Embryonic facial prominence (tissue), 1 donor: Measurements from ENCODE around the gene ANKRD12.

Source experiments
- DNase-seq: peaks from one replicate; pipeline ENCODE4 v3.0.0-alpha.2; 2016; ENCODE audit errors: extremely low spot score

The ANKRD12 gene

DNA sequence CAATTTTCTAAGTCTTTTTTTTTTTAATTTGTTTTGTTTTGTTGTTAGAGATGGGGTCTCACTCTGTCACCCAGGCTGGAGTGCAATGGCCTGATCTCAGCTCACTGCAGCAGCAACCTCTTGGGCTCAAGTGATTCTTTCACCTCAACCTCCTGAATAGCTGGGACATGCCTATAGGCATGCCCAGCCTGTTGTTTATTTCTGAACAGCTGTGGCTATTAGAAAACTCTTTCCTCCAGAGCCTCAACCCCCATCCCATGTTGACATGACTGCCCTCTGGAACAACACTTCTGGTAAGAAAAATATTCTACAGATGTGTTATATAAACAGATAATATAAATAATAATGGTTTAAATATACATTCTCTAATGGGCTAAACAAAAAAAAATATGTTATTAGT is 153.6 kb downstream of the ANKRD12 start:
- DNase-seq: no peak

DNA sequence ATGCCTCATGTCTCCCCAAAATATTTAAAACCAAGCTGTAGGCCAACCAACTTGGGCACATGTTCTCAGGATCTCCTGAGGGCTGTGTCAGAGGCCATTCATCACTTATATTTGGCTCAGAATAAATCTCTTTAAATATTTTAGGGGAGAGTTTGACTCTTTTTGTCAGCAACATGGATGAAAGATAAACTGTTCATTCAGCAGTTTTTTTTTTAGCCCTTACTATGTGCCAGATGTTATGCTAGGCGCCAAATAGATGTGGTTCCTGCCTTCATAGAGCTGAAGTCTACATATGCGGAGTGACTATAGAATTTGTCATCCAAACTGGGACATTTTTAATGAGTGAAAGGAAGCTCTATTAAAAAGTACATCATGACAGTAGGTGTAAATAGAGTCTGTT is 155.5 kb downstream of the ANKRD12 start:
- DNase-seq: no peak

DNA sequence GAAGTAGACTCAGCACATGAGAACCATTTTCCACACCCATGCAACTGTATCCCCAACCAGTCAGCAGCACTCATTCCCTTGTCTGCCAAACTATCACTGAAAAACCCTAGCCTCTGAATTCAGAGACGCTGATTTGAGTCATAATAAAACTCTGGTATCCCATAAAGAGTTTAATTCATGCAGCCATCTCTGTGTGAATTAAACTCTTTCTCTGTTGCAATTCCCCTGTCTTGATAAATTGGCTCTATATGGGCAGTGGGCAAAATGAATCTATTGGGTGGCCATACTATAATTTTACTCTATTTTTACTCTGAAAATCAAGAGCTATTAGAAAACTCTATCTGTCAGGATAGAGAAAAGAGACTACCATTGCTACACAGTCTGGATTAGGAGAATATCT is 157.4 kb downstream of the ANKRD12 start:
- no peak for DNase-seq

DNA sequence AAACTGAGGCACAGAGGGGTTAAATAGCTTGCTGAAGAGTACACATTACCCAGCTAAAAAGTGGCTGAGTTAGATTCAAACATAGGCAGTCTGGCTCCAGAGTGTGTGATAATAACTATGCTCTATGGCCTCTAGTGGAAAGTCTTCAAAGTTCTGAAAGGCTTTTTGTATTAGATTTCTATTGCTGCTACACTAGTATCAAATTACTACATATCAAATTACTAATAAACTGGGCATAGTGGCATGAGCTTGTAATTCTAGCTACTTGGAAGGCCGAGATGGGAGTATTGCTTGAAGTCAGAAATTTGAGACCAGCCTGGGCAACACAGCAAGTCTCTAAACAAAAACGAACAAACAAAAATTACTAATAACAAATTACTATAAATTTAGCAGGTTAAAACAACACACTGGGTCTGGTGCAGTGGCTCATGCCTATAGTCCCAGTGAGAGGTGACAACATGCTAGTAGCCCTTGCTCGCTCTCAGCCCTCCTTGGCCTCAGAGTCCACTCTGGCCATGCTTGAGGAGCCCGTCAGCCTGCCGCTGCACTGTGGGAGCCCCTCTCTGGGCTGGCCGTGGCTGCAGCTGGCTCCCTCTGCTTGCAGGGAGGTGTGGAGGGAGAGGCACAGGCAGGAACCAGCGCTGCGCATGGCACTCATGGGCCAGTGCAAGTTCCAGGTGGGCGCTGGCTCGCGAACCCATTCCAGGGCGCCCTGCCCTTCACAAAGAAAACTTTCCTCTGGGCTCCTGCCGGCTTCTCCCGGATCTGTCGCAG is 159.8 kb downstream of the ANKRD12 start:
- DNase-seq: no peak

DNA sequence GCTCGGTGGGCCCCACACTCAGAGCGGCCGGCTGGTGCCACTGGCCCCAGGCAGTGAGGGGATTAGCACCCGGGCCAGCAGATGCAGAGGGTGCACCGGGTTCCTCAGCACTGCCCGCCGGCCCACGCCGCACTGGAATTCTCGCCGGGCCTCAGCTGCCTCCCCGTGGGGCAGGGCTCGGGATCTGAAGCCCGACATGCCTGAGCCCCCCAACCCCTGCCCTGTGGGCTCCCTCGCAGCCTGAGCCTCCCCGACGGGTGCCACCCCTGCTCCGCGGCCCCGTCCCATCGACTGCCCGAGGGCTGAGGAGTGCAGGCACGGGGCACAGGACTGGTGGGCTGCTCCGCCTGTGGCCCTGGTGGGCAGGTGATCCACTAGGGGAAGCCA is 160.4 kb downstream of the ANKRD12 start:
- DNase-seq: no peak

DNA sequence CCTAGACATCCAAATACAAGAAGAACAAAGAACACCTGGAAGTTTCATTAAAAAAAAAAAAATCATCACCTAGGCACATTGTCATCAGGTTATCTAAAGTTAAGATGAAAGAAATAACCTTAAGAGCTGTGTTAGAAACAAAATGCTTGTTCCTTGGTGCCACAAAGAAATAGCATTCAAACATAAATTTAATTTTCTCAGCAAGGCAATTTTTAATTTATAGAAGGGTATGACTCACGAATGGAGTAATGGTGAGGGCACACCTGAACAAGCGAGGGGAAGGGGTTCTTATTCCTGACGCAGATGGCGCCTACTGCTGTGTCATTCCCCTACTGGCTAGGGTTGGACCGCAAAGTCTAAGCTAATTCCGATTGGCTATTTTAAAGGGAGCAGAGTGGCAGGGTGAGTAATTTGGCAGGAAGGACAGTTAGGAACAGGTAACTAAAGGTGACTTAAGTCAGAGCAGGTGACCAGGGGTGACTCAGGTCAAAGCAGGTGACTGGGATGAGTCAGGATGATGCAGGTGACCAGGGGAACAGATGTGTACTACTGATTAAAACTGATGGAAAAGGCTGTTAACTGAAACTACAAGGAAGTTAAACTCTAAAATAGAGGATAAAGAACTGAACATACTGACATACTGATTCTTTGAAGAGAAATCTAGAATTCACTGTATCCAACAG is 167.9 kb downstream of the ANKRD12 start:
- no peak for DNase-seq

DNA sequence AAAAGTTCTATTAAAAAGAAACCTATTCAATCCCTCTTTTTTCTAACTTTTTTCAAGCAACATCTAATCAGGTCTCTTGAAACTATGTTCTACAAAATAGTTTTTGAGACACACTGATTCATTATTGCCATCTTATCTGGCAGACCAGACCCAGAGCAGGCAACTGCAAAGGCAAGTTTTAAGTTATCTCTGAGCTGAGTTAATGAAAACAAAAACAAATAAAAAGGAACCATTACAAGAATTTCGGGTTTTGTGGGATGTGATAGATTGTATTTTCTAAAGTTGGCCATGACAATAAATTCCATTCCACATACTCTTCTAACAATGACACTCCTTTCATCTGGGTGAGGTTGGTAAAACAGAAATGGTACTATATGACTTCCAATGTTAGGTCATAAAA is 182.8 kb downstream of the ANKRD12 start:
- no peak for DNase-seq

DNA sequence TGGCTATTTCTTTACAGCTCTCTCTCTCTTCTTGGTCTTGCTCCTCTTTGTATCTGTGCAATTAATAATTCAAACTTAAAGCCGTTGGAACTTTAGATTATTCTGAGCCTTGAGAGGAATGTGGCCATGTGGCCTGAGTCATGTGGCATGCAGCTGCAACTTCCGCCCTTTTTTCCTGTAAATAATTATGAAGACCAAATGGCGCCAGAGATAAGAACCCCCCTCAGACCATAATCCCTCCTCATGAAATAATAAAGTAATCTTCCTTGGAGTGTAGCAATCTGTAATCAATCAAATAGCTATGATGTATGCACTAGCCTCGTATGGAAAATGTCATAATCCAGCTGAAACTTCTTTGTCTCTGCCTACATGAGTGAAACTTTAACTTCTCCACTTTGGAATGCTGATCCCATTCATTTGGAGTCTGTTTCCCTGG is 184.5 kb downstream of the ANKRD12 start:
- no peak for DNase-seq

DNA sequence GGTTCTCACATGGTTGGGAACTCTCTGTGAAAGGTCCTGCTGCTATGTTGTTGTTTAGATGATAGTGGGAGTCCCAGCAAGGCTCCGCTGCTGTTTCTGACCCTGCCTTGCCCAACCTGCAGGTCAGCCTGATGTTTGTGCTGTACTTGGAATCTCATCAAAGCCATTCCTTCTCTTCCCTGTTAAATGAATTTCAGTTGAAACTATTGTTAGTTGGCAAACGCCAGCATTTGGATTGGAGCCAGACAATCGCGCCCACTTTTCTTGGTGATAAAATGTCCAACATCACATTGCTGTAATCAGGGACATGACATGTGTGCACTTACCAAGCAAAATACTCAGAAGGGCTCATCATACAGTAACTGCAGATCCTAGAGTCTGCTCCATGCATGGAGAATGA is 185.2 kb downstream of the ANKRD12 start:
- no peak for DNase-seq

DNA sequence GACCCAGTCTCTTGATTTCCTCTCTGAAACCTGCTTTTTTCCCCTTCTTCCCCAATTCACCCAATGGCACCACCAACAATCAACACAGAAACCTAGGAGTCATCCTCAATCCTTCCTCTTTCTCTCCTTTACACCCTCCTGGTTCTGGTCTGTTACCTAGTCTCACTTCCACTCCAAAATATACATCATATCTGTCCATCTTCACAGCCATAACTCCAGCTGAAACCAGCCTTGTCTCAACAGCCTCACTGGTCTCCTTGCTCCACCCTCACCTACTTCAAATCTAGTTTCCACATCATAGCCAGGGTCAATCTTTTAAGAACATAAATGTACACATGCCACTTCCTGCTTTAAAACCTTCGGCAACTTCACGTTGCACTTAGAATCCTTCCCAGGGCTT is 186.2 kb downstream of the ANKRD12 start:
- no peak for DNase-seq

DNA sequence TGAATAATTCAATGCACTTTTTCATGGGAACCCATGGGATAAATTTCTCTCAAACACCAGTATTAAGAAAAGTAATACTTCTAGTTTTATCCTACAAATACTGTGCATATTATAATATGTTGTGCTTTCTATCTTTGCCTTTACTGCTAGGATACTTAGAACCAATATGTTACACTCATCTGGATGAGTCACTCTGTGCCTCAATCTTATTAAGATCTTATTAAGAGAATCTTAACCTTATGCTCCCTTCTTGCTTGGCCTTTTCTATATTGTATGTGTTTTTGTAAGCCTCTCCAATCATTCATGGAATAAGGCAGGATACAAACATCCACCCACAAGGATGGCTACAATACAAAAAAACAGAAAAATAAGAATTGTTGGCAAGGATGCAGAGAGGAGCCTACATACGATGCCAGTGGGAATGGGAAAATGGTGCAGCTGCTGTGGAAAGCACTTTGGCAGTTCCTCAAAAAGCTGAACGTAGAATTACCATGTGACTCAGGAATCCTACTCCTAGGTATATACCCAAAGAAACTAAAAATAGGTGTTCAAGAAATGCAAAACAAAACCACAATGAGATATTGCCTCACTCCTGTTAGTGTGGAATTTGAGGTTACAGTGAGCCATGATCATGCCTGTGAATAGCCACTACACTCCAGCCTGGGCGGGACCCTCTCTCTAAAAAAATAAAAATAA is 187.3 kb downstream of the ANKRD12 start:
- DNase-seq: no peak

DNA sequence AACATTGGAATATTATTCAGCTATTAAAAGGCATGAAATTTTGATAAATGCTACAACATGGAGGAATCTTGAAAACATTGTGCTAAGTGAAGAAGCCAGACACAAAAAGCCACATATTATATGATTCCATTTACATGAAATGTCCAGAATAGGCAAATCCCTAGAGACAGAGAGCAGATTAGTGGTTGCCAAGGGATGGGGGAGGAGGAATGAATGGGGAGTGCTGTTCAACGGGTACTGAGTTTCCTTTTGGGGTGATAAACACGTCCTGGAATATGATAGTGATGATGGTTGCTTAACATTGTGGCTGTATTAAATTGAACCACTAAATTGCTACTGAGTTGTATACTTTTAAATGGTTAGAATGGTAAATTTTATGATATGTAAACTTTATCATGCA is 189.1 kb downstream of the ANKRD12 start:
- no peak for DNase-seq

DNA sequence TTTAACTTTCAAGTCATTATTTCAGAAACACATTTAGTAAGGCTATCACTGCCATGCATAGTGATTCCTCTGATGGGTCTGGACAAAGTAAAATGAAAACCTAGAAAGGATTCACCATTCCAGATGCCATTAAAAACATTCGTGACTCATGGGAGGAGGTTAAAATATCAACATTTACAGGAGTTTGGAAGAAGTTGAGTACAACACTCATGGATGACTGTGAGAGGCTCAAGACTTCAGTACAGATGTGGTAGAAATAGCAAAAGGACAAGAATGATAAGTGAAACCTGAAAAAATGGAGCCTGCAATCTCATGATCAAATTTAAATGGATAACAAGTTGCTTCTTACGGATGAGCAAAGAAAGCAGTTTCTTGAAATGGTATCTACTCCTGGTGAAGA is 192.2 kb downstream of the ANKRD12 start:
- DNase-seq: no peak

DNA sequence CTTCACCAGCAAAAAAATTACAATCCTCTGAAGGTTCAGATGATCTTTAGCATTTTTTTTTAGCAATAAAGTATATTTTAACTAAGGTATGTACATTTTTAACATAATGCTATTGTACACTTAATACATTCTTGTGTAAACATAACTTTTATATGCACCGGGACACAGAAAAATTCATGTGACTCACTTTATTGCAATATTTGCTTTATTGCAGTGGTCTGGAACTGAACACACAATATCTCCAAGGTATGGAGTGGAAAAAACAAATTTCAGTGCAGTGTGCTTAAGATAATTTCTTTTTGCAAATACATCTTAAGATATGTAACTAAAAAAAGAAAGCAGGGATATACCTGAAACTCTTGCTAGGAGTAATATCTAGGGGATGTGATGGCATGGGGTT is 192.9 kb downstream of the ANKRD12 start:
- DNase-seq: no peak

DNA sequence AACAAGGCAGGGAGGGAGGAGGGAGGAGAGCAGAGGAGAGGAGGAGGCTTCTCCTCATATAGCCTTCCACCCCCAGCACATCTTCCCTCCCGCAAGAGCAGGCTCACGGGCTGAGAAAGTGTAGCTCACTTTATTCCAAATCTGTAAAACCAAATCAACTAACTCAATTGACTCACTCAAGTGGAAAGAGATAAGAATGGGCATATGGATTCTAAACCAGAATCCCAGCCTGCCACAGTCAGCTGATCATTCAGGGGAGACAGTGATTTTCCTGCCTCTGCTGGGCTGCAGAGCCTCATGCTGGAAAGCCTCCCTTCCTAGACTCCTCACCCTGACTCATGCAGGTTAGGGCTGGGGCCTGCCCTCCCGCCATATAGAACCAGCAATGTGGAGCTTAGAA is 193.8 kb downstream of the ANKRD12 start:
- DNase-seq: no peak

DNA sequence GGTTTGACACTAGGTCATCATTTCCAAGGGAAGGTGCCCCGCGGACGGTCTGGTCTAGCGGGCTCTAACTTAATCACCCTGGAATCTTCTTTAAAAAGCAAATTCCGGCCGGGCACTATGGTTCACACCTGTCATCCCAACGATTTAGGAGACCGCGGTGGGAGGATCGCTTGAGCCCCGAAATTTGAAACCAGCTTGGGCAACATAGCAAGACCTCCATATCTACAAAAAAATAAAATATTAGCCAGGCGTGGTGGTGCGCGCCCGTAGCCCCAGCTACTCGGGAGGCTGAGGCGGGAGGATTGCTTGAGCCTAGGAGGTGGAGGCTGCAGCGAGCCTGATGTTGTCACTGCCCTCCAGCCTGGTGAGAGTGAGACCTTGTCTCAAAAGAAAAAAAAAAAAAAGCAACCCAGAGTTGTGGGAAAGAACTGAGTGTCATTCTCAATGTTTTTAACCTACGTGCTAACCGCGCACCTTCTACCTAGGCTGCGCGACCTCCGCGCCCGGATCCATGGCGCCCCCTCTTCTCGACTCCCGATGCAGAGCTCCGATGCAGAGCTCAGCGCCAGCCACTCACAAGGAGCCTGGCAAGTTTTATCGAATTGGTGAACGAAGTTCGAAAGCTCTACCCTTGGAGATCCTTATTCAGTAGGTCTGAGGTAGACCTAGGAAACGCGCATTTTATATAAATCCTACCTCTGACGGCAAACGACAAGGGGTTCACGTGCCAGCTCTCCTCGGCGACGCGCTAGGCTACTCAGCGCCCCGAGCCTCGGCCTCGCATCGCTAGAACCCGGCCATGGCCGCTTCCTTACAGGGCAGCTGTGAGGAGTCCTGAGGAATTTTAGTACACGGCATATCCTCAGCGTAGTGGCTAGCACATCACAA is 197.1 kb downstream of the ANKRD12 start:
- DNase-seq: peak; percentile 14

DNA sequence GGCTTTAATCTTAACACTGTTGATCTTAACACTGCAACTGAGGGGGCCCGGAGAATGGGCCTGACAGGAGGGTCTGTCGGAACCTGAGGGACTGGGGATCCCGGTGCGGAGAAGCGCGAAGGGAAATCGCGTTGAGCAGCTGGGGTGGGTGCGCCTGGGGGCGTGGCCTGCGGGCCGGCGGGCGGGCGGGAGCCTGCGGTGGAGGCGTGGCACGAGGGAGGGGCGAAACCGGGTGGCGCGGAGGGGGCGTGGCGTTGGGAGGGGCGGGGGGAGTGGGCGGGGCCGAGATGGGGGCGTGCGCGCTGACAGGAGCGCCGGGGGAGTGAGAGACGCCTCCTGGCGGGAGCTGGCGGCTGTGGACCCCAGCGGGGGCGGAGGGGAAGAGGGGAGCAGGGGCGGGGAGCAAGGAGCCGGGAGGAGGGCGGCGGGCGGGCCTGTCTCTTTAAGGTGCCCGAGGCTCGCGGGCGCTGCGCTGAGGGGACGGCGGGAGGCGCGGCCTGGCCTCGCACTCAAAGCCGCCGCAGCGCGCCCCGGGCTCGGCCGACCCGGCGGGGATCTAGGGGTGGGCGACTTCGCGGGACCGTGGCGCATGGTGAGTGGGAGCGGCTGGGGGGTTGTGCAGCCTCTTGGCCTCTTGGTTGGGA is 197.9 kb downstream of the ANKRD12 start, which contains the start of gene TWSG1:
Gene TWSG1, plus strand, starts transcription at position 445 of the 644 bp plus-strand sequence. CDS start 2,457 bp downstream, outside the sequence.
- peak; percentile 86 for DNase-seq

DNA sequence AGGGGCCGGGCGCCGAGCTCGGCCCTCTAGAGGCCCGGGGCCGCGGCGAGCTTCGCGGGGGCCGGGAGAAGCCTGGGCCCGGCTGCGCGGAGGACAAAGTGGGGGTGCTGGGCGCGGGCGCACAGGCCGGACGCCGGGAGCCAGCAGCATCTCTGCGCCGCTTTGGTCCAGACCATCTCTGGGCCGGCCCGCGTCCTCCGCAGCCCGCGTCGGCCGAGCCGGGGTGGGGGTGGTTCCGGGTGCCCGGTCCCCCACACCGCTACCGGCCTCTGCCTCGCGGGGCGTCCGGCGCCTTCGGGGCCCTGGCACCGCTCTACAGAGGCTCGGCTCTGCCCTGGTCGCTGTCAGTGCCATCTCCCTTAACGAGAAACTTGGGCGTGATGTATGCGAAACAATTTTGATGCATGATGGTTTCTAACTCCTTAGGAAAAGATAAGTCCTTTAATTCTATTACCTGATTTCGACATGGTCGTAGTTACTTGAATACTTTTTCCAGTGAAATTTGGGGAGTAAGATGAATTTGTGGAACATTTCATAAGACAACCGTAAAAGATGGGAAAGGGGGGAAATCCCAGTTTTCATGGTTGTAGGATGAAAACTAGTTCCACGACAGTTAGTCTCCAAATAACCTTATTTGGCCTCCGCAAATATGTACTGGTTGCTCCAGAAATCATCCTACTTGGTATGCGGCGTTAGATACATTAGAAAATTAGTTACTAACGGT is 198.6 kb downstream of the ANKRD12 start:
- no peak for DNase-seq
